Measurements from ENCODE around the gene SLC13A4. TPM values are rescaled to one million over a fixed set of nuclear protein-coding genes. Genes with fewer than 3 reads are reported as not detected.

SLC13A4 gene
- total and polyA plus RNA-seq, 4 experiments from 2014 or later = 0.52 TPM; not detected in 3

DNA sequence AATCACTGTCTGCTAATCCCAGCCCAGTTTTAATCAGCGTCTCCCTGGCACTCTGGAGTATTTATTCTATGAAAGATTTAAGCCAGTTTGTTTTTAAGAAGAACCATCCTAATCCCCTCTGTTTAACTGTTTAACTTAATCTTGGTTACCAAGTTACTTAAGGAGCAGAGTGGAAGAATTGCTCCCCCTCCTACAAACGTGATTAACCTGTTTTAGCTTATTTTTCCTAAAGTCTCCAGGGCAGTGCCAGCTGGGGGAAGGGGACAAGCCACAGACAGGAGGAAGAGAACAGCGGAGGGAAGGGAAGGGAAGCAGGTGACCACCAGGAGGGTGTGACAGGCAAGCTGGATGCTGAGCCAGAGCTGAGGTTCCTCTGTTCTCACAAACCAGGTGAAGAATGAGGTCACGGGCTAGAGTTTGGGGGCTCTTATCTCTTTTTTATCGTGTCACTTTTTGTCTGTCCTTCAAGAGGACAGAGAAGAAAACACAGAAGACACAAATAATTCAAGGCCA is 1.7 kb downstream of the SLC13A4 start:
- Histone ChIP-seq H3K27me3 (ENCODE audit: insufficient read depth, low read length) (no peaks in the 10 kb centered on the region), H3K27ac (ENCODE audit: low read depth, low read length) (no peak overlapping the region), H3K36me3 (ENCODE audit: insufficient read depth, low read length) (no peaks in the 10 kb centered on the region), H3K4me3 (ENCODE audit: low read length in 2 of 2) (no peak overlapping the region), H3K9me3 (ENCODE audit: control insufficient read depth in 1 of 2, low read length in 2 of 2) (no peaks in the 10 kb centered on the region), H3K4me1 (ENCODE audit: insufficient read depth, low read length) (no peaks in the 10 kb centered on the region)
- no peak overlapping the region for H3K4me3 Mint-ChIP-seq
- H3K36me3 Mint-ChIP-seq = no peaks in the 10 kb centered on the region
- DNase-seq = no peak
- ChIA-PET POLR2A (ENCODE audit: partially characterized antibody) (no interaction called here), CTCF (ENCODE audit: partially characterized antibody) (no interaction called here)
- H3K27me3 Mint-ChIP-seq = peaks cover 5 to 14% of the 10 kb centered on the region in 2 donors
- no peaks in the 10 kb centered on the region for H3K9me3 Mint-ChIP-seq
- no peak overlapping the region for H3K27ac Mint-ChIP-seq
- H3K4me1 Mint-ChIP-seq = no peaks in the 10 kb centered on the region
- intact Hi-C loops (cut with micrococcal nuclease) = no loop called here

DNA sequence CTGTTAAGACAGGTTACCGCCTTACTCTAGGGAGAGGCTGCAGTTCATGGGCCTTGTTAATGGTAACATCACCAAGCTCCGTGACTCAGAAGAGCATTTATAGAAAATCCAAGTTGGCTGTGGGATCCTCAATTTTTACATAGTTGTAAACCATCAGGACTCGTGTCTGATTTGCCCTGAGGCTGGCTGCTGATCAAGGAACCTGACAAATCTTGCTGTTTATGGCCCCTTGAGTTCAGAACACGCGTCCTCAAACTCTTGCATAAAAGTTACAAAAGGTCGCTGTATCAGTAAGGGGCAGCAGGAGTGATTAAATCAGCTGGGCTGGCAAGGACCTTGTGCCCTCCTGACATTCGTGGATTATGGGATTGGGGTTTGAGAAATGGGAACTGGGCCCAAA is 4.6 kb downstream of the SLC13A4 start:
- Mint-ChIP-seq H3K27me3 (peaks cover 9 to 17% of the 10 kb centered on the region in 2 donors), H3K36me3 (no peaks in the 10 kb centered on the region), H3K27ac (no peak overlapping the region), H3K4me1 (no peaks in the 10 kb centered on the region), H3K9me3 (no peaks in the 10 kb centered on the region), H3K4me3 (no peak overlapping the region)
- intact Hi-C loops (cut with micrococcal nuclease) = no loop called here
- no peak for DNase-seq
- CTCF ChIA-PET (ENCODE audit: partially characterized antibody) = no interaction called here
- no peaks in the 10 kb centered on the region for H3K36me3 ChIP-seq (ENCODE audit: insufficient read depth, low read length)
- H3K4me3 ChIP-seq (ENCODE audit: low read length in 2 of 2) = no peak overlapping the region
- POLR2A ChIA-PET (ENCODE audit: partially characterized antibody) = no interaction called here
- no peaks in the 10 kb centered on the region for H3K27me3 ChIP-seq (ENCODE audit: insufficient read depth, low read length)
- H3K9me3 ChIP-seq (ENCODE audit: control insufficient read depth in 1 of 2, low read length in 2 of 2) = no peaks in the 10 kb centered on the region
- H3K27ac ChIP-seq (ENCODE audit: low read depth, low read length) = no peak overlapping the region
- H3K4me1 ChIP-seq (ENCODE audit: insufficient read depth, low read length) = no peaks in the 10 kb centered on the region

DNA sequence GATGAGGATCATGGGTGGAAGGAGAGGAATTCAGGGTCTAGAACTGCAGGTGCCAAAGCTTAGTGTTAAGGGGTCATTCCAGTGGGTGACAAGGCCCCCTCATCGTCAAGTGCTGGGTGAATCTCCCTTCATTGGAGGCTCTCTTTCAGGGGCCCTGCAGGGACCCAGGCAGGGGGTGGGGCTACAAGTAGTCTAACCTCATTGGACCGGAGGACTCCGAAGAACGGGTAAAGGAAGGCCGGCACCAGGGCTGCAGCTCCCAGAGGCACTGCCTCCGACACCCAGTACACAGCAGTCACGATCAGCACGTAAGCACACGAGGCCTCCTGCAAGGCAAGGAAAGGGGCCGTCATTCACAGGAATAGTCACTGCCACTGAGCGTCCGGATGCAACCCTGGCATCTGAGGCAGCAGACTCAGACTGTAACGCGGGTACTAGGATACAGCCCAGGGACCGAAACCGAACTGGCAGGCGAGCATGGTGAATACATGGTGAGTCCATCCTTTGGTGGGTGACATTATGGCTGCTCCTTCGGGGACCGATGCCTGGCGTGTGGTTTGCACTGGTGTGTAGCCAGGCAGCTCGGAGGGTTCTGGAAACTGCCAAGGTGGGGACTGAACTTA is 6.7 kb downstream of the SLC13A4 start:
- H3K36me3 Mint-ChIP-seq = no peaks in the 10 kb centered on the region
- no peaks in the 10 kb centered on the region for H3K4me1 Mint-ChIP-seq
- H3K27ac ChIP-seq (ENCODE audit: low read depth, low read length) = no peak overlapping the region
- H3K27ac Mint-ChIP-seq = no peak overlapping the region
- no peaks in the 10 kb centered on the region for H3K9me3 ChIP-seq (ENCODE audit: control insufficient read depth in 1 of 2, low read length in 2 of 2)
- POLR2A ChIA-PET (ENCODE audit: partially characterized antibody) = no interaction called here
- intact Hi-C loops (cut with micrococcal nuclease) = no loop called here
- no peaks in the 10 kb centered on the region for H3K9me3 Mint-ChIP-seq
- no peak for DNase-seq
- H3K27me3 Mint-ChIP-seq = peaks cover 16 to 17% of the 10 kb centered on the region in 2 donors
- CTCF ChIA-PET (ENCODE audit: partially characterized antibody) = interaction anchor here (2.1 kb wide), 1 partner anchor 10 kb away, joined by 9 read pairs; no protein-coding TSS in a partner anchor
- H3K4me3 Mint-ChIP-seq = no peak overlapping the region
- H3K27me3 ChIP-seq (ENCODE audit: insufficient read depth, low read length) = no peaks in the 10 kb centered on the region
- no peaks in the 10 kb centered on the region for H3K4me1 ChIP-seq (ENCODE audit: insufficient read depth, low read length)
- H3K4me3 ChIP-seq (ENCODE audit: low read length in 2 of 2) = no peak overlapping the region
- H3K36me3 ChIP-seq (ENCODE audit: insufficient read depth, low read length) = no peaks in the 10 kb centered on the region

DNA sequence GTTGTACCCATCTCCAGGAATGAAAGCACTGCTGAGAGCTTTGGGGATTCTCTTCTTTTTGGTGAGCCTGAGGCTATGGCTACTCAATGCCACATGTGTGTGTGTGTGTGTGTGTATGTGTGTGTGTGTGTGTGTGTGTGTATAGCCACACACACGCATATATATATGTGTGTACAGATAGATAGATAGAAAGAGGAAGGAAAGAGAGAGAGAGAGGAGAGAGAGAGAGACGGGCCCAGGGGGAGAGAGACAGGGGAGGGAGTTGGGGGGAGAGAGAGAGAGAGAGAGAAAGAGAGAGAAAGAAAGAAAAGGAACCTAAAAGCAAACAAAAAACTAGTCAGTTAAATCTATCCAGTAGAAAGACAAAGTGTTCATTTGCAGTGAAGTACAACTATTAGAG is 8.3 kb downstream of the SLC13A4 start:
- H3K4me3 Mint-ChIP-seq = no peak overlapping the region
- H3K4me1 Mint-ChIP-seq = no peaks in the 10 kb centered on the region
- DNase-seq = no peak
- H3K9me3 ChIP-seq (ENCODE audit: control insufficient read depth in 1 of 2, low read length in 2 of 2) = no peaks in the 10 kb centered on the region
- H3K4me1 ChIP-seq (ENCODE audit: insufficient read depth, low read length) = no peaks in the 10 kb centered on the region
- H3K27me3 ChIP-seq (ENCODE audit: insufficient read depth, low read length) = no peaks in the 10 kb centered on the region
- H3K36me3 Mint-ChIP-seq = no peaks in the 10 kb centered on the region
- no peaks in the 10 kb centered on the region for H3K9me3 Mint-ChIP-seq
- H3K27ac Mint-ChIP-seq = no peak overlapping the region
- ChIA-PET POLR2A (ENCODE audit: partially characterized antibody) (no interaction called here), CTCF (ENCODE audit: partially characterized antibody) (no interaction called here)
- intact Hi-C loops (cut with micrococcal nuclease) = no loop called here
- H3K27ac ChIP-seq (ENCODE audit: low read depth, low read length) = no peak overlapping the region
- H3K36me3 ChIP-seq (ENCODE audit: insufficient read depth, low read length) = no peaks in the 10 kb centered on the region
- peaks cover 6 to 14% of the 10 kb centered on the region in 2 donors for H3K27me3 Mint-ChIP-seq
- no peak overlapping the region for H3K4me3 ChIP-seq (ENCODE audit: low read length in 2 of 2)

DNA sequence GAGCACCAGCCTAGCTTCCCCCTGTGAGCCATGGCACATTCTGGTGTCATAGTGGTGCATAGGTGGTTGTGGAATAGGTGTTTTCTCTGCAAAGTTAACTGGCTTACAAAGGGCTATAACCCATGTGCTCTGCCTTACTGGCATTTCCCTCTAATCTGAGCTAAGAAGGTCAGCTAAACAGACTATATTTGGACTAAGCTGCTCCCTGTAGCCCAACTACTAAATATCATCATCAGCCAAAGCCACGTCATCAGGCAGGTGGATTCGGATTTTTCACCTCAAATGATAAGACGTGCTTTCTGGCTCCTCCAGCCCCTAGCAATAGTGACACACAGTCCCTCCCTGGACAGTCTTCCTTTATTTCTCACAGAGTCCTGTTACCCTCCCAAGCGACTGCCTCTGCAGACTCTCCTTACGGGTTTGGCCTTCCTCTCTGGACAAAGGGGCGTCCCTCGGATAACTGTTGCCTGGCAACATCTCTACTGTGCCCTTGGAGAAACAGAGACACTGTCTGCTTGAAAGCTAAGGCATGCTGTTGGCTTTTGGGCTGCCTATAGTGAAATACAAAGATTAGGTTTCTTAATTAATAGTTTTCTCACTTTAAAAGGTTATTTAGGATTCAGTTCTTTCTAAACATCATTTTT is 9.1 kb downstream of the SLC13A4 start:
- Histone ChIP-seq H3K4me1 (ENCODE audit: insufficient read depth, low read length) (no peaks in the 10 kb centered on the region), H3K27ac (ENCODE audit: low read depth, low read length) (no peak overlapping the region), H3K27me3 (ENCODE audit: insufficient read depth, low read length) (no peaks in the 10 kb centered on the region), H3K36me3 (ENCODE audit: insufficient read depth, low read length) (no peaks in the 10 kb centered on the region), H3K9me3 (ENCODE audit: control insufficient read depth in 1 of 2, low read length in 2 of 2) (no peaks in the 10 kb centered on the region), H3K4me3 (ENCODE audit: low read length in 2 of 2) (no peak overlapping the region)
- Mint-ChIP-seq H3K9me3 (no peaks in the 10 kb centered on the region), H3K27me3 (peaks cover 6 to 12% of the 10 kb centered on the region in 2 donors), H3K4me3 (no peak overlapping the region), H3K27ac (no peak overlapping the region), H3K36me3 (no peaks in the 10 kb centered on the region), H3K4me1 (no peaks in the 10 kb centered on the region)
- intact Hi-C loops (cut with micrococcal nuclease) = no loop called here
- POLR2A ChIA-PET (ENCODE audit: partially characterized antibody) = no interaction called here
- no peak for DNase-seq
- CTCF ChIA-PET (ENCODE audit: partially characterized antibody) = no interaction called here

DNA sequence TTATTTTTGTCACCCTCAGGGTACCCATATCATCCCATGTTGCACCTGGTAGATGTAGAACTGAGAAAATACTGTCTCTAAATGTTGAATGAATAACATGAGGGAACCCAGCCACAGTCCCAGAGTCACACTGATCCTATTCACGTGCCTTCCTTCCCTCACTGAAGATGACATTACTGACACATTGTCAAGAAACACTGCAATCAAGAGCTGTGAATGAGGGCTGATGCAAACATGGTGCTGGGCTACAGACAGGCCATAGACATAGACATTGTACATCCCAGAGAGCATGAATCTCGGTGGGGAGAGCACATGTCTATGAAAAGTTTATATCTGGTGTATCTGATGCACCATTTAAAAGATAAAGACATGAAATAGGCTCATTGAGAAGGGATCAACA is 9.8 kb downstream of the SLC13A4 start:
- H3K27ac ChIP-seq (ENCODE audit: low read depth, low read length) = no peak overlapping the region
- H3K4me3 Mint-ChIP-seq = no peak overlapping the region
- no peaks in the 10 kb centered on the region for H3K4me1 Mint-ChIP-seq
- CTCF ChIA-PET (ENCODE audit: partially characterized antibody) = no interaction called here
- H3K27me3 ChIP-seq (ENCODE audit: insufficient read depth, low read length) = no peaks in the 10 kb centered on the region
- intact Hi-C loops (cut with micrococcal nuclease) = no loop called here
- no peaks in the 10 kb centered on the region for H3K9me3 Mint-ChIP-seq
- no peak overlapping the region for H3K27ac Mint-ChIP-seq
- H3K9me3 ChIP-seq (ENCODE audit: control insufficient read depth in 1 of 2, low read length in 2 of 2) = no peaks in the 10 kb centered on the region
- peaks cover 3 to 12% of the 10 kb centered on the region in 2 donors for H3K27me3 Mint-ChIP-seq
- DNase-seq = no peak
- H3K4me1 ChIP-seq (ENCODE audit: insufficient read depth, low read length) = no peaks in the 10 kb centered on the region
- POLR2A ChIA-PET (ENCODE audit: partially characterized antibody) = no interaction called here
- H3K36me3 ChIP-seq (ENCODE audit: insufficient read depth, low read length) = no peaks in the 10 kb centered on the region
- H3K36me3 Mint-ChIP-seq = no peaks in the 10 kb centered on the region
- no peak overlapping the region for H3K4me3 ChIP-seq (ENCODE audit: low read length in 2 of 2)

DNA sequence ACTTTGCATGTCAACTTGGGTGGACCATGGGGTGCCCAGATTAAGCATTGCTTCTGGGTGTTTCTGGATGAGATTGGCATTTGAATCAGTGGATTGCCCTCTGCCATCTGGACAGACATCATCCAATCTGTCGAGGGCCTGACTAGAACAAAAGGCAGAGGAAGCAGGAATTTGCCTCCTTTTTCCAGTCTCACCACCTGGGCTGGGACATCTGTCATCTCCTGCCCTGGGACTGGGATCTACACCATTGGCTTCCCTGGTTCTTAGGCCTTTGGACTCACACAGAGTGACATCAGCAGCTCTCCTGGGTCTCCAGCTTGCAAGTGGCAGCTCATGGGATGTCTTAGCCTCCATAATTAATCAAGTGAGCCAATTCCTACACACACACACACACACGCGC is 10.3 kb downstream of the SLC13A4 start:
- Mint-ChIP-seq H3K4me1 (no peaks in the 10 kb centered on the region), H3K27ac (no peak overlapping the region), H3K36me3 (no peaks in the 10 kb centered on the region), H3K27me3 (peaks cover 3 to 12% of the 10 kb centered on the region in 2 donors), H3K9me3 (no peaks in the 10 kb centered on the region), H3K4me3 (no peak overlapping the region)
- intact Hi-C loops (cut with micrococcal nuclease) = no loop called here
- H3K4me1 ChIP-seq (ENCODE audit: insufficient read depth, low read length) = no peaks in the 10 kb centered on the region
- H3K36me3 ChIP-seq (ENCODE audit: insufficient read depth, low read length) = no peaks in the 10 kb centered on the region
- ChIA-PET CTCF (ENCODE audit: partially characterized antibody) (no interaction called here), POLR2A (ENCODE audit: partially characterized antibody) (no interaction called here)
- no peaks in the 10 kb centered on the region for H3K9me3 ChIP-seq (ENCODE audit: control insufficient read depth in 1 of 2, low read length in 2 of 2)
- no peak for DNase-seq
- no peaks in the 10 kb centered on the region for H3K27me3 ChIP-seq (ENCODE audit: insufficient read depth, low read length)
- no peak overlapping the region for H3K4me3 ChIP-seq (ENCODE audit: low read length in 2 of 2)
- H3K27ac ChIP-seq (ENCODE audit: low read depth, low read length) = no peak overlapping the region

Measured in CD4-positive, alpha-beta memory T cell (primary cell).